ENCODE measurements around the gene CPT1A.

DNA sequence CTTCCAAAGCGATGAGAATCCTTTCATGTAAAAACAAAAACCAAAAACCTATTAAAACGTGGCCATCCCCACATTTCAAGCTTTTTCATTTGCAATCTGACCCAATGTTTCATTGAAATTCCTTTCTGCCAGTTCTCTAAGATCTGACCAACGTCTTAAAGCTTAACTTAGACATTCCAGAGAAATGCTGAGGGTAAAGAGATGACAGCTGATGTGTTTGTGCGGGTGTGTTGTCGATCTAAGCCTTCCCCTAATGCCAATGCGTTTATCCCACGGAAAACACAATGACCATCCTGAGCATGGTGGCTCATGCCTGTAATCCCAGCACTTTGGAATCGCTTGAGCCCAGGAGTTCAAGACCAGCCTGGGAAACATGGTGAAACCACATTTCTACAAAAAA, 84.0 kb downstream of the CPT1A start:
- TF ChIP-seq, protein P1, sequence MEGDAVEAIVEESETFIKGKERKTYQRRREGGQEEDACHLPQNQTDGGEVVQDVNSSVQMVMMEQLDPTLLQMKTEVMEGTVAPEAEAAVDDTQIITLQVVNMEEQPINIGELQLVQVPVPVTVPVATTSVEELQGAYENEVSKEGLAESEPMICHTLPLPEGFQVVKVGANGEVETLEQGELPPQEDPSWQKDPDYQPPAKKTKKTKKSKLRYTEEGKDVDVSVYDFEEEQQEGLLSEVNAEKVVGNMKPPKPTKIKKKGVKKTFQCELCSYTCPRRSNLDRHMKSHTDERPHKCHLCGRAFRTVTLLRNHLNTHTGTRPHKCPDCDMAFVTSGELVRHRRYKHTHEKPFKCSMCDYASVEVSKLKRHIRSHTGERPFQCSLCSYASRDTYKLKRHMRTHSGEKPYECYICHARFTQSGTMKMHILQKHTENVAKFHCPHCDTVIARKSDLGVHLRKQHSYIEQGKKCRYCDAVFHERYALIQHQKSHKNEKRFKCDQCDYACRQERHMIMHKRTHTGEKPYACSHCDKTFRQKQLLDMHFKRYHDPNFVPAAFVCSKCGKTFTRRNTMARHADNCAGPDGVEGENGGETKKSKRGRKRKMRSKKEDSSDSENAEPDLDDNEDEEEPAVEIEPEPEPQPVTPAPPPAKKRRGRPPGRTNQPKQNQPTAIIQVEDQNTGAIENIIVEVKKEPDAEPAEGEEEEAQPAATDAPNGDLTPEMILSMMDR (IDR thresholded peaks at IDR 0.05; ENCODE audit: low read depth, low read length), result no peak
- TF ChIP-seq POLR2A (IDR thresholded peaks at IDR 0.05; ENCODE audit: extremely low read depth, insufficient read length), result no peak
